Kidney epithelial cell (primary cell): ENCODE measurements around the gene FNDC5. TPM values are rescaled to one million over a fixed set of nuclear protein-coding genes. Genes with fewer than 3 reads are reported as not detected.

Experiments used
- DNase-seq: peaks from one replicate; pipeline ENCODE4 v3.0.0-alpha.2; 2010; ENCODE audit warnings: low read depth
- H3K27me3 ChIP-seq: 2 replicates; pipeline ENCODE4 v1.6.0; 2011; ENCODE audit warnings: low read length; ENCODE audit not compliant: control insufficient read depth, insufficient read depth
- H3K36me3 ChIP-seq: 2 replicates; pipeline ENCODE4 v1.5.1; 2011; ENCODE audit warnings: low read length; ENCODE audit not compliant: control insufficient read depth, insufficient read depth
- H3K4me3 ChIP-seq: 2 replicates; pipeline ENCODE4 v1.5.1; 2011; ENCODE audit warnings: low read depth, mild to moderate bottlenecking, control low read depth, low read length
- total RNA-seq: library from RNA; depleted of rRNA; stranded (reverse); fragments of >200 nt; gene quantifications from 2 replicates; pipeline ENCODE4 v1.2.3, GENCODE V29; 2015
- TF ChIP-seq, protein P1 (sequence below): IDR thresholded peaks from 2 replicates; pipeline ENCODE4 v1.5.1; 2011; ENCODE audit warnings: mild to moderate bottlenecking, moderate library complexity, low read length, control low read depth, inconsistent platforms; ENCODE audit not compliant: insufficient read depth, poor library complexity, severe bottlenecking

The FNDC5 gene
- total RNA-seq, 1 donor from 2014 or later, result 0.08 TPM

DNA sequence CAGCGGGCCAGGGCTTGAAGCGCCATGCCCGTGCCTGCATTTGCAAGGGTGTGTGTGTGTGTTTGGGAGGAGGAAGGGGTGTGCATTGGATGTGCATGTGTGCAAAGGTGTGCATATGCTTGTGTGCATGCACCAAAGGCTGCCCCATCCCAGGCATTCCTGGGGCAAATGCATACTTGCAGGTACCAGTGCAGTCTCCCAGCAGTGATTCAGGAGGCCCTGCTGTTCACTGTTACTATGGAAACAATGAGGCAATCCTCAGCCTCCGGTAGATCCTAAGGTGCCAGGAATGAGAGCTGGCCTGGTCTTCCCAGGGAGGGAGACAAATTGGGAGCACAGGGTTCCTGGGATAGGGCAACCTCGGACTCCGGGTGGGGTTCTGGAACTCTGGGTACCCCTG, 7.5 kb upstream of the FNDC5 start:
- H3K36me3 ChIP-seq, result no peaks in the 10 kb centered on the region
- no peak overlapping the region for H3K4me3 ChIP-seq
- DNase-seq, result peak; percentile 19
- peaks cover 10% of the 10 kb centered on the region for H3K27me3 ChIP-seq
- TF ChIP-seq, protein P1, sequence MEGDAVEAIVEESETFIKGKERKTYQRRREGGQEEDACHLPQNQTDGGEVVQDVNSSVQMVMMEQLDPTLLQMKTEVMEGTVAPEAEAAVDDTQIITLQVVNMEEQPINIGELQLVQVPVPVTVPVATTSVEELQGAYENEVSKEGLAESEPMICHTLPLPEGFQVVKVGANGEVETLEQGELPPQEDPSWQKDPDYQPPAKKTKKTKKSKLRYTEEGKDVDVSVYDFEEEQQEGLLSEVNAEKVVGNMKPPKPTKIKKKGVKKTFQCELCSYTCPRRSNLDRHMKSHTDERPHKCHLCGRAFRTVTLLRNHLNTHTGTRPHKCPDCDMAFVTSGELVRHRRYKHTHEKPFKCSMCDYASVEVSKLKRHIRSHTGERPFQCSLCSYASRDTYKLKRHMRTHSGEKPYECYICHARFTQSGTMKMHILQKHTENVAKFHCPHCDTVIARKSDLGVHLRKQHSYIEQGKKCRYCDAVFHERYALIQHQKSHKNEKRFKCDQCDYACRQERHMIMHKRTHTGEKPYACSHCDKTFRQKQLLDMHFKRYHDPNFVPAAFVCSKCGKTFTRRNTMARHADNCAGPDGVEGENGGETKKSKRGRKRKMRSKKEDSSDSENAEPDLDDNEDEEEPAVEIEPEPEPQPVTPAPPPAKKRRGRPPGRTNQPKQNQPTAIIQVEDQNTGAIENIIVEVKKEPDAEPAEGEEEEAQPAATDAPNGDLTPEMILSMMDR, result no peak

DNA sequence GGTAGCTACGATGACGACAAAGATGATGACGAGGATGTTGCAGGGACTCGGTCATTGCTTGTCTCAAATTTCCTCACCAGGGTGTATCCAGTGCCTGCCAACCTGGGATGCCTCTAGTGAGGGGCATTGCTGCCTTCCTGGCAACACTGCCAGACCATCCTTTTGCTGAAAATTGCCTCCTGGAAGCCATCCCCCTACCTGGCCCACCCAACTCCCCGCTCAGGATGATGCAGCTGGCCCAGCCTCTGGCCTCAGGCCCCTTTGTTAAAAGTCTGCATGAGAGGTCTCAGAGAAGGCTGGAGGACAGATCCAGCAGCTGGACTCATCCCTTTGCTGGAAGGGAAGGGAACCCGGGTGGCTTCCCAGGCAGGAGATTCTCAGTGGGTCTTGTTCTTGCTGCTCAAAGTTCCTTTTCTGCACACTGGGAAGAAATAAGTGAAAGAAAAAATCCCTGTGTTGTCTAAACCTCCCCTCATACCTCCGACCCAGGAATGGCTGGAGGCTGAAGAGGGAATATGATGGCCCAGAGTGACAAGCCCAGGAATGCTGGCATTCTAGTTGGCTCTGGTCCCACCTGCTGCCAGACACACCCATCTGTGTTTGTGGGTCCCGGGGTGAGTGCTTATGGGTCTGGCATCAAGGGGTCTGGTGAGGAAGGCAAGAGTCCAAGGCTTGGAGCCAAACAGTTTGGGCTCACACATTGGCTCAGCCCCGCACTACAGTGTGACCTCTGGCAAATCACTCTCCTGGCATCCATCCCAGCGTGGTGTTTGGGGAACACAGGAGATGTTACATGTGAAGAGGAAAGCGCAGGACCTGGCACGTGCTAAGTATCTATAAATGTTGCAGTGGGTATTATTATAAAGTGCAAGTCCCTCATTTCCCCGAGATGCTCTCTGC, 6.7 kb upstream of the FNDC5 start:
- TF ChIP-seq, protein P1, result no peak
- Histone ChIP-seq H3K27me3 (peaks cover 12% of the 10 kb centered on the region), H3K4me3 (no peak overlapping the region), H3K36me3 (no peaks in the 10 kb centered on the region)
- no peak for DNase-seq

DNA sequence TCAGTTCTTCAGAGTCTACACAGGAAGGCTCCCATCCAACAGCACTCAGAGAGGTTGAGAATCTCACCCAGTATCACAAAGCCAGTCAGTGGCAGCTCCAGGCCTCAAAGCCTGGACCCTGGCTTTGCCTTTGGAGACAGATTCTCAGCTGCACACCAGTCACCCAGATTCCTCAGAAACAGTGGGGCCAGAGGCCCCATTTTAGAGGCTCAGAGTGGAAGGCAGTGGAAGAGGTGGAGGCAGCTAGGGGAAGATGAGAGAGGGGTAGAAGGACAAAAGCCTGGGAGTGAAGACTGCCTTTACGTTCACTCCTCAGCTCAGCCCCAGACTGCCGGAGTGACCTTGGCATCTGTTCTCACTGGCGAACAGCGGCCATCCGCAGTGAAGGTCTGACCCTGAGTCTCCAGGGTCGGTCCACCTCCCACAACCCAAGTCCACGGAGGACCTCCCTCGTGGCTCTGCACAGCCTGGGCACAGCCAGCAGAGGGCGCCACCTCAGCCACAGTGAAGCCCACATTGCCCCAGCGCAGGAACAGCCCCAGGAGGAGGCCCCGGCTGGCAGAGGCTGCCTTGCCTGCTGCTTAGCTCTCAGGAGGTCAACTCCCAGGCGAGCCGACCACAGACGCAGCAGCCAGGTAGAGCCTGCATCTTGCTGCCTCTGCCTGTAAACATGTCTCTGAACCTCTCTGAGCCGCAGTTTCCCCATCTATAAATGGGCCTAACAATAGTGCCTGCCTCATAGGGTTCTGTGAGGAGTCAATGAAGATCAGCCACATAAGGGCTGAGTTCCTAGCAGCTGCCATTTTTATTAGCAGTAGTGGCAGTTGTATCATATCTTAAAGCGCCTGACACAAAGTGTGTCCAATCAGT, 5.9 kb upstream of the FNDC5 start:
- TF ChIP-seq, protein P1, result peak; percentile 92
- DNase-seq, result no peak
- no peaks in the 10 kb centered on the region for H3K36me3 ChIP-seq
- no peak overlapping the region for H3K4me3 ChIP-seq
- peaks cover 16% of the 10 kb centered on the region for H3K27me3 ChIP-seq

DNA sequence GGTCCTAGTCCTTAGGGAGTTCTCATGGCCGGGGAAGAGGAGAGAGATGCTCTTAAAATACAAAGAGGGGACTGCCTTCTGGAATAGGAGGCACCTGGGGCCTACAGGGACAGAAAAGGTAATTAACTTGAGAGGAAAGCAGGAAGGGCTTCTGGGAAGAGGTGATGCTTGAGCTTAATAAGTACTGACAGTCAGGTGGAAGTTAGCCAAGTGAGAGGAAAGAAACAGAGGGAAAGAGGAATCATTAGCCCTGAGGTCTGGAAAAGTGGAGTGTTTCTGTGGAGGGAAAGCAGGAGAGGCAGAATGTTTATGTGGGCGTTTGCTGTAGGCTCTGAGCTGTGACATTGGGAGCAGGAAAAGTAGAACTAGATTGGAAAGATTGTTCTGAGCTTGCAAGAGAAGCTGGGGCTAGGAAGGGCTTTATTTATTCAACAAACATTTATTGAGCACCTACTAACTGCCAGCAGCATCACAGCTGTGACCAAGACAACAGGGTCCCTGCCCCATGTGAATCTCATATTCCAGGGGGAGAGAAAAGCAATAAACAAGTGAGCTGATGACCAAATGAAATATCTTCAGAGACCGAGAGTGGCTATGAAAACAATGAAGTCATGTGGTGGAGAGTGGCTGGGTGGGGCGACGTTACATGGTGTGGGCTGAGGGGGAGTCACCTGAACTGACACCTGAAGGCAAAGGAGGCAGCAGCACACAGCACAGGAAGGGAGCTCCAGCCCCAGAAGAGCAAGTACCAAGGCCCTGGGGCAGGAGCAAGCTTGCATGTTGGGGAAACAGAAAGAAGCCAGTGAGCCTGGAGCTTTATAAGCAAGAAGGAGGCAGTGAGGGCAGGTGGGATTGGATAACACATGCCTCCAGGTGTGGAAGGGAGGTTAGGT, 4.4 kb upstream of the FNDC5 start:
- TF ChIP-seq, protein P1, result no peak
- no peak for DNase-seq
- H3K4me3 ChIP-seq, result no peak overlapping the region
- no peaks in the 10 kb centered on the region for H3K36me3 ChIP-seq
- H3K27me3 ChIP-seq, result peaks cover 24% of the 10 kb centered on the region

DNA sequence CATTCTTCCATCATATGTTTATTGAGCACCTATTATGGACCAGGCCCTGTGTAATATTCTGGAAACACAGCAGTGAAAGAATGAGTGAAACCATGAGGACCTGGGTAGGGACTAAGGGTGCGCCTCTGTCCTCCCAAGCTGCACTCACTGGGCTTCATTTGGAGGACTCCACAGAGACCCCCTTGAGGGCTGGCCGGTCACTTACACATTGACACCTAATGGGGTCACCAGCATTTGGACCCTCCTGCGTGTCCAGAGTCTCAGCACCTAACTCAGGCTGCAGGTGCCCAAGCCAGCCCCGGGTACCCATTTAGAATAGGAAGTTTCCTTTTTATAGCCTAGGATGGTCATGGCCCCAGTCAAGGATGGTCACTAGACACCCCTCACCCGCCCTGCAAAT, 2.8 kb upstream of the FNDC5 start:
- Histone ChIP-seq H3K36me3 (no peaks in the 10 kb centered on the region), H3K4me3 (no peak overlapping the region), H3K27me3 (peaks cover 27% of the 10 kb centered on the region)
- DNase-seq, result no peak
- TF ChIP-seq, protein P1, result no peak
